ENCODE results near the gene C9orf50.

Gene C9orf50

GRCh38 chr9:129570450-129571297 lies 50.2 kb downstream of the C9orf50 start:
- DNase-seq (ENCODE audit: low spot score), result no peak

DNA sequence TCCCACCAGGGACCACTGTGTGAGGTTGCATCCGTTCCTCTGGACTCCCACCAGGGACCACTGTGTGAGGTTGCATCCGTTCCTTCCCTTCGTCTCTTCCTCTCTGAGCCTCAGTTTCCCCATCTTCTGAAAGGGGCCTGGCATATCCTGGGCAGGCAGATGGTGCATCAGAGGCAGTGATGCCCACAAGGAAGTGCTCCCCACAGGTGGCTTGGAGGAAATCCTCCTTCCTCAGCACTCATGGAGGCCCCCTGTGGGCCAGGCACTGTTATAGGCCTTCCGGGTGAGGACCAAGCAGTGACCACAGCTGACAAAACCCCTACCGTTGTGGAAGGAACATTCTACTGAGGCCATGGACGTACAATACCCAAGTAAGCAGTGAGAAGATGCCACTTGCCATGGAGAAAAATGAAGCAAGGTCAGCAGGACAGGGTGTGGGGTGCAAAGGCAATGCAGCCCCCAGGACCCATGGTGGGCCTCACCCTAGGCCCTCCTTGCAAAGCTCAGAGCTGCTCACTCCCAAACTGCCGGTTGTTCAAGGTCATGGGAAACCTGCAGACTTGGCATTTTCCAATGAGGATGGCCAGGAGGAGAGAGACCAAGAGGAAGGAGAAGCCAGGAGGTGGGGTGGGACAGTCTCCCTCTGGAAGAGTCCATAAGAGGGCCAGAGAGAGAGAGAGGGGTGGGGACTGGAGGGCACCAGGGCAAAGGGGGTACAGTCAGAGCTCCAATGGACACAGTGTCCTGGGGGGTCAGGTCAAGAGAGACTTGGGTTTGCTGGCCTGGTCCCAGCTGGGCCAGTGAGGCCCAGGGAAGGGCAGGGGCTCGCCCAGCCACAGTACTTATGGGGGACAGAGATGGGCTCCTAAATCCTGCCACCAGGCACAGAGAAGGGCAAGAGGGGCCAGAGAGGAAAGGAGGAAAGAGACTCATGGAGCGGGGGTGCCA lies 51.1 kb downstream of the C9orf50 start:
- DNase-seq (ENCODE audit: low spot score), result no peak

DNA sequence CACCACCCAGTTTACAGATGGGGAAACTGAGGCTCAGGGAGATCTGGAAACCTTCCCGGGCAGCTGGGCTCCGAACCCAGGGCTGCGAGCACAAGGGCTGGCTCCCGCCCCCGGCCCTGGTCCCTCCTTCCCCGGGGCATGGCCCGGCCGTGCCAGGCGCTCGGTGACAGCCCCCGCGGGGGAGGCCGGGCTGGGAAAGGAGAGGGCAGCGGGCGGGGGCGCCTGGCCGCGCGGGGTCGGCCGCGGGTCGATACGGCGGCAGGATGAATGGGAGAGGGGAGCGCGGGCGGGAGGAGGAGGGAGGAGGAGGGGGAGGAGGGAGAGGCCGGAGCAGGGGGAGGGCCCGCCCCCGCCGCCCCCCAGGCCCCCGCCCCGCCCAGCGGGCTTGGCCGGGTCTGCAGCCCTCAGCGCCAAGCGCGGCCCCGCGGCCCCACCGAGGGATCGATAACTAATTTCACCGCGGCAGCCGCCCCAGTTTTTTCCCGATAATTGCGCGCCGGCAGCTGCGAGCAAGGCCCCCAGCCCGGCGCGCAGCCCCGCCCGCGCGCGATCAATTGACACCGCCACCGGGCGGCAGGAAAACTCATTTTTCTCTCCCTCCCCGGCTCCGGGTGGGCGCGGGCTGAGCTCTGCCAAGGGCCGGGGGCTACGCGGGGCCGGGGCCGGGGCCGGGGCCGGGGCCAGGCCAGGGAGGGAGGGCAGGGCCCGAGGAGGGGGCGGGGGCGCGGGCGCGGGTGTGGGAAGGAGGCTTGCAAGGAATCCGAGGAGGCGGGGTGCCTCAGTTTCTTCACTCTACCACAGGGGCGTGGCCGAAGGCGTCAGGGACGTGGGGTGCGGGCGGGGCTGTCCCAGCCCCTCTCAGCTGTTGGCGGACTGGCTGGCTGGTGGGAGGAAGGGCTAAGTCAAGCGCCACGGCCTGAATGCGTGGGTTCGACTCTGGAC lies 52.1 kb downstream of the C9orf50 start:
- DNase-seq (ENCODE audit: low spot score), result no peak

GRCh38 chr9:129567842-129568559 lies 52.9 kb downstream of the C9orf50 start:
- DNase-seq (ENCODE audit: low spot score), result no peak

GRCh38 chr9:129567329-129567728 lies 53.6 kb downstream of the C9orf50 start:
- DNase-seq (ENCODE audit: low spot score), result no peak

- no peak for DNase-seq (ENCODE audit: low spot score)
Measured at GRCh38 chr9:129566563-129567266, 54.2 kb downstream of the C9orf50 start.

GRCh38 chr9:129562917-129563316 lies 58.0 kb downstream of the C9orf50 start:
- DNase-seq (ENCODE audit: low spot score), result no peak

DNA sequence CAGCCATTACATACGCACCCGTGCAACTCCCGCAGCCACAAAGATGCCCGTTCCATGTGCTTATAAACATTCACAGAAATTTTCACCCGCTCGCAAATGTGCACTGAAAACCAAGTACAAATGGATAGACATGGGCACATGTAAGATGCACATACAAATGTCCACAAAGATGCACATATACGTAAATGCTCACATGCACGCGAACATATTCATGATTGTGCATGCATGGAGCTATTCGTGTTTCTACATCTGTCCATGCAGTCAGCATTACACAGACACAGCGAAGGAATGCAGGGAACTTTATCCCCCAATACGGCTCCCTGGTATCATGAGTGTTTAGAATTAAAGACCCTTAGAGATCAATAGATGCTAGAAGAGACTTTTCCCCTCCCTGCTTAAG lies 58.4 kb downstream of the C9orf50 start:
- no peak for DNase-seq (ENCODE audit: low spot score)
